ENCODE data around the gene ZBTB7C.

ZBTB7C gene

DNA sequence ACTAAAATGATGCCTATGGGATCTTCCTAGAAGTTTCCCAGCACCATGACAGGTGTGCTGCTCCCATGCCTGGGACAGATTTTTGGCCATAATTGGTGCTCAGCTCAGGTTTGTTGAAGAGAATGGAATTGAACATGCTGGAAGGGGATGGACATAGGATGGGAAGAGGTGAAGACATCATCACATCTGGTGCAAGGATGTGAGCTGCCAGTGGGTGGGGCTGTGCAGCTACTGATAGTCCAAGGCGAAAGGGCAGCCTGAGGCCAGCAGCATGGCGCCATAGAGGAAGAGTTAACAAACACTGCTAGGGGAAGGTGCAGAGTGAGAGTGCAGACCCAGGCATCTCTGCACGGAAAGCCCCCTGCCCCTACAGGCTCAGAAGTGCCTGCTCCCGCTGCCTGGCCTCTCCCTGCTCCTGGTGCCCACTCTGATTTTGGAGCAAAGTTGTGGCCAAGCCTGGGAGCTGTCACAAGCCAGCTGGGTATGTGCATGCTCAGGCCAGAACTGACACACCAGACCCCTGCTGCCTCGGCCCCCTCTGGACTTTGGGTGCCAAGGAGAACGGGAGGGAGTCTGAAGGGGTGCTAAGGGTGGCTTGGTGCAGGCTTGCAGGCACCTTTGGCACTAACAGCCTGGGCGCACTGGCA, 178.6 kb downstream of the ZBTB7C start:
- peak; percentile 72 for TF ChIP-seq CTCF (IDR thresholded peaks at IDR 0.05; ENCODE audit: control insufficient read depth, insufficient read depth, low read depth, low read length, missing control alignments)
- DNase-seq (ENCODE audit: low read depth), result no peak
- H3K4me3 ChIP-seq (ENCODE audit: control insufficient read depth, low read depth, low read length), result no peak overlapping the region

GRCh38 chr18:48229552-48229981, 179.6 kb downstream of the ZBTB7C start:
- no peak for DNase-seq (ENCODE audit: low read depth)
- TF ChIP-seq CTCF (IDR thresholded peaks at IDR 0.05; ENCODE audit: control insufficient read depth, insufficient read depth, low read depth, low read length, missing control alignments), result no peak

DNA sequence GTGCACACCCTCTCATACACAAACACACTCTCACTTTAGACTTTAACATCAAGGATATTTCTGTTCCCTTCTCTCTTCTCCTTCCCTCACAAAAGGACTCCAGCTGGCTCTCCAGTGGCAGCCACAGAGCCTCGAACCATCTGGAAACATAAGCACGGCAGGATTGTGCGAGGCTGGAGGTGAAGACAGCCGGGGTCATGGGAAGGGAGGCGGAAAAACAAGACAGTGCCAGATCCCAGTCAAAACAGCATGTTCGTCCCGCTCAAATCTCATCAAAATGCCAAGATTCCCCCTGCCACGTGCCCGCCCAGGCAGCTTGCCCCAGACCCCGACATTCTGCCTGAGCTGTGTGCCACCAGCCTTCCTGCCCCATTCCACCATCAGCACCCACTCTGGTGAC, 180.3 kb downstream of the ZBTB7C start:
- no peak for TF ChIP-seq CTCF (IDR thresholded peaks at IDR 0.05; ENCODE audit: control insufficient read depth, insufficient read depth, low read depth, low read length, missing control alignments)
- no peak for DNase-seq (ENCODE audit: low read depth)
- H3K4me3 ChIP-seq (ENCODE audit: control insufficient read depth, low read depth, low read length), result no peak overlapping the region

More at GRCh38 chr18:48229552-48229981, 179.6 kb downstream of the ZBTB7C start:
- no peak overlapping the region for H3K4me3 ChIP-seq (ENCODE audit: control insufficient read depth, low read depth, low read length)

- TF ChIP-seq CTCF (IDR thresholded peaks at IDR 0.05; ENCODE audit: control insufficient read depth, insufficient read depth, low read depth, low read length, missing control alignments), result no peak
- no peak for DNase-seq (ENCODE audit: low read depth)
- no peak overlapping the region for H3K4me3 ChIP-seq (ENCODE audit: control insufficient read depth, low read depth, low read length)
Measured at GRCh38 chr18:48228301-48228715, 180.9 kb downstream of the ZBTB7C start.

GRCh38 chr18:48227206-48227605, 182.0 kb downstream of the ZBTB7C start:
- no peak overlapping the region for H3K4me3 ChIP-seq (ENCODE audit: control insufficient read depth, low read depth, low read length)
- no peak for TF ChIP-seq CTCF (IDR thresholded peaks at IDR 0.05; ENCODE audit: control insufficient read depth, insufficient read depth, low read depth, low read length, missing control alignments)
- DNase-seq (ENCODE audit: low read depth), result no peak

DNA sequence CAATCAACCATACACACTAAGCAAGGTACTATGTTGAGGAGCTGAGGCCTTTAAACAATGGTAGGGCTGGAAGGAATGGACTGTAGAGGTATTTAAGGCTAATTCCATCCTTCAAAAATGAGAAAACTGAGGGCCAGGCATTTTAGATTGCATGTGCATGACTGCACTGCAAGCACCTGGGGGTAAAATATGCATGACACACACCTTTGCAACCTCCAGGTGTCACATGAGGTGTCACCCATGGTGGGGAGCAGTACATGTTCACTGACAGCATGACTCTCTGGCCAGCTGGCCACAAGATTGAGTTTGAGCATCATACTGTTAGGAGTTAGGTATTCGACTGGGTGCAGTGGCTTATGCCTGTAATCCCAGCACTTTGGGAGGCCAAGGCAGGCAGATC, 182.8 kb downstream of the ZBTB7C start:
- no peak overlapping the region for H3K4me3 ChIP-seq (ENCODE audit: control insufficient read depth, low read depth, low read length)
- DNase-seq (ENCODE audit: low read depth), result no peak
- TF ChIP-seq CTCF (IDR thresholded peaks at IDR 0.05; ENCODE audit: control insufficient read depth, insufficient read depth, low read depth, low read length, missing control alignments), result no peak
